HUES6 (cell line): ENCODE results near the gene TNS3.
"Not testable (repeated sequence)": the region's sequence is repeated elsewhere in the genome, so short reads cannot be mapped to it uniquely, and the experiment has no call there.

Experiments
- H3K27ac ChIP-seq: 2 replicates; pipeline ENCODE4 v1.7.0; 2013; ENCODE audit warnings: low read depth, mild to moderate bottlenecking, low read length, inconsistent platforms
- H3K27me3 ChIP-seq: 2 replicates; pipeline ENCODE4 v1.6.1; 2013; ENCODE audit warnings: low read length; ENCODE audit not compliant: control insufficient read depth, insufficient read depth
- H3K36me3 ChIP-seq: 2 replicates; pipeline ENCODE4 v1.6.1; 2013; ENCODE audit warnings: low read length; ENCODE audit not compliant: control insufficient read depth, insufficient read depth
- H3K4me1 ChIP-seq: 2 replicates; pipeline ENCODE4 v1.6.1; 2013; ENCODE audit warnings: low read length; ENCODE audit not compliant: control insufficient read depth, insufficient read depth
- H3K4me3 ChIP-seq: 2 replicates; pipeline ENCODE4 v1.5.1; 2013; ENCODE audit warnings: low read depth, low read length
- H3K9ac ChIP-seq: one replicate; pipeline ENCODE4 v1.6.1; 2013; ENCODE audit warnings: mild to moderate bottlenecking, low read length
- H3K9me3 ChIP-seq: 2 replicates; pipeline ENCODE4 v1.6.1; 2013; ENCODE audit warnings: low read depth, low read length; ENCODE audit not compliant: control insufficient read depth, insufficient read depth

TNS3 gene

GRCh38 chr7:47268851-47269836 is 312.8 kb downstream of the TNS3 start:
- Histone ChIP-seq H3K4me1 (peaks cover 2% of the 10 kb centered on the region; the same call in 1 of the 2 replicates), H3K27ac (no peak overlapping the region), H3K27me3 (no peaks in the 10 kb centered on the region), H3K9me3 (peaks cover 11% of the 10 kb centered on the region; the same call in 1 of the 2 replicates), H3K4me3 (no peak overlapping the region), H3K36me3 (no peaks in the 10 kb centered on the region), H3K9ac (no peak overlapping the region)

GRCh38 chr7:47267346-47267745 is 314.6 kb downstream of the TNS3 start:
- no peak overlapping the region for H3K4me3 ChIP-seq
- peaks cover 2% of the 10 kb centered on the region; the same call in 1 of the 2 replicates for H3K4me1 ChIP-seq
- H3K9me3 ChIP-seq, result peaks cover 6% of the 10 kb centered on the region; the same call in 1 of the 2 replicates
- no peaks in the 10 kb centered on the region for H3K36me3 ChIP-seq
- H3K27me3 ChIP-seq, result no peaks in the 10 kb centered on the region
- H3K9ac ChIP-seq, result no peak overlapping the region
- H3K27ac ChIP-seq, result no peak overlapping the region

GRCh38 chr7:47266799-47267198 is 315.1 kb downstream of the TNS3 start:
- H3K27me3 ChIP-seq, result no peaks in the 10 kb centered on the region
- H3K9me3 ChIP-seq, result peaks cover 5% of the 10 kb centered on the region; the same call in 1 of the 2 replicates
- H3K27ac ChIP-seq, result no peak overlapping the region
- H3K4me3 ChIP-seq, result no peak overlapping the region
- H3K9ac ChIP-seq, result no peak overlapping the region
- H3K4me1 ChIP-seq, result peaks cover 2% of the 10 kb centered on the region; the same call in 1 of the 2 replicates
- H3K36me3 ChIP-seq, result no peaks in the 10 kb centered on the region

- Histone ChIP-seq H3K4me3 (no peak overlapping the region), H3K4me1 (peaks cover 2% of the 10 kb centered on the region; the same call in 1 of the 2 replicates), H3K27me3 (no peaks in the 10 kb centered on the region), H3K27ac (no peak overlapping the region), H3K36me3 (no peaks in the 10 kb centered on the region), H3K9me3 (0 out of 2 replicates have a peak, but pooled peaks cover 4% of the 10 kb centered on the region), H3K9ac (no peak overlapping the region)
Measured at GRCh38 chr7:47266131-47266706, 315.7 kb downstream of the TNS3 start.

GRCh38 chr7:47265621-47266020 is 316.3 kb downstream of the TNS3 start:
- no peak overlapping the region for H3K27ac ChIP-seq
- no peaks in the 10 kb centered on the region for H3K27me3 ChIP-seq
- no peak overlapping the region for H3K9ac ChIP-seq
- no peak overlapping the region for H3K4me3 ChIP-seq
- no peaks in the 10 kb centered on the region for H3K36me3 ChIP-seq
- peaks cover 2% of the 10 kb centered on the region; the same call in 1 of the 2 replicates for H3K4me1 ChIP-seq
- 0 out of 2 replicates have a peak, but pooled peaks cover 4% of the 10 kb centered on the region for H3K9me3 ChIP-seq

- Histone ChIP-seq H3K4me1 (peaks cover 2% of the 10 kb centered on the region; the same call in 1 of the 2 replicates), H3K27ac (no peak overlapping the region), H3K9ac (no peak overlapping the region), H3K4me3 (no peak overlapping the region), H3K9me3 (0 out of 2 replicates have a peak, but pooled peaks cover 4% of the 10 kb centered on the region), H3K27me3 (no peaks in the 10 kb centered on the region), H3K36me3 (no peaks in the 10 kb centered on the region)
Measured at GRCh38 chr7:47264021-47264651, 317.8 kb downstream of the TNS3 start.

GRCh38 chr7:47262881-47263280 is 319.0 kb downstream of the TNS3 start:
- Histone ChIP-seq H3K9ac (no peak overlapping the region), H3K4me3 (no peak overlapping the region), H3K27ac (no peak overlapping the region), H3K9me3 (0 out of 2 replicates have a peak, but pooled peaks cover 1% of the 10 kb centered on the region), H3K36me3 (no peaks in the 10 kb centered on the region), H3K27me3 (no peaks in the 10 kb centered on the region), H3K4me1 (peaks cover 2% of the 10 kb centered on the region; the same call in 1 of the 2 replicates)

GRCh38 chr7:47262160-47262559 is 319.8 kb downstream of the TNS3 start:
- H3K27ac ChIP-seq, H3K9ac ChIP-seq, H3K4me3 ChIP-seq, H3K27me3 ChIP-seq, H3K36me3 ChIP-seq, H3K9me3 ChIP-seq, H3K4me1 ChIP-seq: not testable (repeated sequence)

- H3K27me3 ChIP-seq, result peaks cover 11% of the 10 kb centered on the region; the same call in 1 of the 2 replicates
- H3K9me3 ChIP-seq, result no peaks in the 10 kb centered on the region
- H3K9ac ChIP-seq, result no peak overlapping the region
- no peak overlapping the region for H3K4me3 ChIP-seq
- no peaks in the 10 kb centered on the region for H3K36me3 ChIP-seq
- no peak overlapping the region for H3K27ac ChIP-seq
- H3K4me1 ChIP-seq, result no peaks in the 10 kb centered on the region
Measured at GRCh38 chr7:47260270-47260669, 321.6 kb downstream of the TNS3 start.

- no peaks in the 10 kb centered on the region for H3K36me3 ChIP-seq
- peaks cover 17% of the 10 kb centered on the region; the same call in 1 of the 2 replicates for H3K27me3 ChIP-seq
- no peaks in the 10 kb centered on the region for H3K9me3 ChIP-seq
- no peaks in the 10 kb centered on the region for H3K4me1 ChIP-seq
- no peak overlapping the region for H3K9ac ChIP-seq
- H3K4me3 ChIP-seq, result no peak overlapping the region
- H3K27ac ChIP-seq, result no peak overlapping the region
Measured at GRCh38 chr7:47259682-47260081, 322.2 kb downstream of the TNS3 start.
